Measurements from ENCODE around the gene FHIT. TPM values are rescaled to one million over a fixed set of nuclear protein-coding genes. Genes with fewer than 3 reads are reported as not detected.

The FHIT gene
- total and polyA plus RNA-seq, 2 experiments from 2014 or later = 0.22 to 0.90 TPM

- no peaks in the 10 kb centered on the region for H4K20me1 ChIP-seq (ENCODE audit: insufficient read depth)
- H3K4me1 ChIP-seq (ENCODE audit: insufficient read depth) = peaks cover 27% of the 10 kb centered on the region
- WGBS, 2 experiments (ENCODE audit: low coverage in 1 of 2, low lambda C conversion rate in 2 of 2, missing lambda C conversion rate in 2 of 2) = 2 to 3% methylated on average over 3 of the region's 3 CpGs
- no peak for TF ChIP-seq EZH2phosphoT487 (IDR thresholded peaks at IDR 0.05; ENCODE audit: insufficient read depth, low read depth)
- TF ChIP-seq EZH2 (IDR thresholded peaks at IDR 0.05; ENCODE audit: insufficient read depth, poor library complexity, severe bottlenecking) = no peak
- H3K9ac ChIP-seq = no peak overlapping the region
- H3F3A ChIP-seq (ENCODE audit: insufficient read depth) = peaks cover 22% of the 10 kb centered on the region
- H3K27me3 ChIP-seq (replicated peaks; ENCODE audit: insufficient read depth) = no peaks in the 10 kb centered on the region
- H3K4me2 ChIP-seq (ENCODE audit: unreplicated experiment) = peak overlapping the region; percentile 15
- no peaks in the 10 kb centered on the region for H3K79me2 ChIP-seq (ENCODE audit: insufficient read depth)
- H3K9me2 ChIP-seq (ENCODE audit: insufficient read depth) = no peaks in the 10 kb centered on the region
- H3K27ac ChIP-seq = peak overlapping the region; percentile 43
- in situ Hi-C loops (cut with MboI) = loop anchor here (25.0 kb wide), 1 partner anchor 1598 kb away; no protein-coding TSS in a partner anchor
- peak; percentile 94 for DNase-seq
- no peaks in the 10 kb centered on the region for H3K9me3 ChIP-seq (ENCODE audit: low read depth)
- H2AFZ ChIP-seq = no peak overlapping the region
- H3K4me3 ChIP-seq = no peak overlapping the region
- H3K36me3 ChIP-seq (ENCODE audit: low read depth) = no peaks in the 10 kb centered on the region
Measured at GRCh38 chr3:60588806-60589205, 662.4 kb downstream of the FHIT start.

- TF ChIP-seq EZH2 (IDR thresholded peaks at IDR 0.05; ENCODE audit: insufficient read depth, poor library complexity, severe bottlenecking) (no peak), EZH2phosphoT487 (IDR thresholded peaks at IDR 0.05; ENCODE audit: insufficient read depth, low read depth) (no peak)
Measured at GRCh38 chr3:60585918-60586317, 665.3 kb downstream of the FHIT start.

DNA sequence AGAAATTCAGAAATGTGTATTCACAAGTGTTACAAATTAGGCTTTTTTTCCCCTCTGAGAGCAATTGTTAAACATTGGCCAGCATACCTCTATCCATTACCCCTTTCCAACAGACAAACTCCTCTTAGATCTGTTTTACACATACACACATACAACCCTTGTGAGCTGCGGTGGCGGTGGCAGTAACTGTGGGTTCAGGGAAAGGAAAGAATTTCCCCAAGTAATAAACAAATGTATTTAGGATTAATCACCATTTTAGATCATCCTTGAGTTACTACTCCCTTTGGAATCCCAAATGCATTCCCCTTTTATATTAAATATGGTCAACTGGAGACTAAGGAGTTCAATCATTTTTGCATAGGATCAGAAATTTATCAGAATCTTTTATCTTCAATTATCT is 667.0 kb downstream of the FHIT start:
- Histone ChIP-seq H3K4me3 (no peak overlapping the region), H2AFZ (no peak overlapping the region), H3K9ac (no peak overlapping the region), H3K36me3 (ENCODE audit: low read depth) (no peaks in the 10 kb centered on the region), H3K27ac (0 out of 2 replicates have a peak overlapping the region, but pooled peaks have one; percentile 11), H4K20me1 (ENCODE audit: insufficient read depth) (no peaks in the 10 kb centered on the region), H3K9me2 (ENCODE audit: insufficient read depth) (no peaks in the 10 kb centered on the region), H3K79me2 (ENCODE audit: insufficient read depth) (no peaks in the 10 kb centered on the region), H3F3A (ENCODE audit: insufficient read depth) (peaks cover 35% of the 10 kb centered on the region), H3K4me2 (ENCODE audit: unreplicated experiment) (peak overlapping the region; percentile 12), H3K9me3 (ENCODE audit: low read depth) (no peaks in the 10 kb centered on the region), H3K4me1 (ENCODE audit: insufficient read depth) (peaks cover 48% of the 10 kb centered on the region), H3K27me3 (replicated peaks; ENCODE audit: insufficient read depth) (no peaks in the 10 kb centered on the region)
- 16 to 19% methylated on average over 2 of the region's 2 CpGs for WGBS, 2 experiments (ENCODE audit: low coverage in 1 of 2, low lambda C conversion rate in 2 of 2, missing lambda C conversion rate in 2 of 2)
- TF ChIP-seq EZH2phosphoT487 (IDR thresholded peaks at IDR 0.05; ENCODE audit: insufficient read depth, low read depth) = no peak
- no peak for TF ChIP-seq EZH2 (IDR thresholded peaks at IDR 0.05; ENCODE audit: insufficient read depth, poor library complexity, severe bottlenecking)
- in situ Hi-C loops (cut with MboI) = loop anchor here (25.0 kb wide), 1 partner anchor 1603 kb away; no protein-coding TSS in a partner anchor
- peak; percentile 76 for DNase-seq

More at GRCh38 chr3:60585918-60586317, 665.3 kb downstream of the FHIT start:
- DNase-seq = no peak
- Histone ChIP-seq H3K4me1 (ENCODE audit: insufficient read depth) (peaks cover 33% of the 10 kb centered on the region), H3K27ac (no peak overlapping the region), H3K4me2 (ENCODE audit: unreplicated experiment) (no peak overlapping the region), H3K9me3 (ENCODE audit: low read depth) (no peaks in the 10 kb centered on the region), H2AFZ (no peak overlapping the region), H4K20me1 (ENCODE audit: insufficient read depth) (no peaks in the 10 kb centered on the region), H3K27me3 (replicated peaks; ENCODE audit: insufficient read depth) (no peaks in the 10 kb centered on the region), H3K9me2 (ENCODE audit: insufficient read depth) (no peaks in the 10 kb centered on the region), H3K36me3 (ENCODE audit: low read depth) (no peaks in the 10 kb centered on the region), H3K9ac (no peak overlapping the region), H3K79me2 (ENCODE audit: insufficient read depth) (no peaks in the 10 kb centered on the region), H3K4me3 (no peak overlapping the region), H3F3A (ENCODE audit: insufficient read depth) (peaks cover 26% of the 10 kb centered on the region)
- in situ Hi-C loops (cut with MboI) = loop anchor here (25.0 kb wide), 1 partner anchor 1601 kb away; no protein-coding TSS in a partner anchor
- WGBS, 2 experiments (ENCODE audit: low coverage in 1 of 2, low lambda C conversion rate in 2 of 2, missing lambda C conversion rate in 2 of 2) = 0% methylated on average over 1 of the region's 1 CpG

- Histone ChIP-seq H3K9me2 (ENCODE audit: insufficient read depth) (no peaks in the 10 kb centered on the region), H2AFZ (no peak overlapping the region), H3K27ac (no peak overlapping the region), H3K4me3 (no peak overlapping the region), H3K27me3 (replicated peaks; ENCODE audit: insufficient read depth) (no peaks in the 10 kb centered on the region), H3K4me1 (ENCODE audit: insufficient read depth) (peaks cover 39% of the 10 kb centered on the region), H3K4me2 (ENCODE audit: unreplicated experiment) (no peak overlapping the region), H3K36me3 (ENCODE audit: low read depth) (no peaks in the 10 kb centered on the region), H3F3A (ENCODE audit: insufficient read depth) (peaks cover 18% of the 10 kb centered on the region; the same call in 1 of the 2 replicates), H3K79me2 (ENCODE audit: insufficient read depth) (no peaks in the 10 kb centered on the region), H3K9ac (no peak overlapping the region), H3K9me3 (ENCODE audit: low read depth) (no peaks in the 10 kb centered on the region), H4K20me1 (ENCODE audit: insufficient read depth) (no peaks in the 10 kb centered on the region)
- 55 to 67% methylated on average over 3 of the region's 3 CpGs for WGBS, 2 experiments (ENCODE audit: low coverage in 1 of 2, low lambda C conversion rate in 2 of 2, missing lambda C conversion rate in 2 of 2)
- TF ChIP-seq EZH2 (IDR thresholded peaks at IDR 0.05; ENCODE audit: insufficient read depth, poor library complexity, severe bottlenecking) = no peak
- no peak for TF ChIP-seq EZH2phosphoT487 (IDR thresholded peaks at IDR 0.05; ENCODE audit: insufficient read depth, low read depth)
- in situ Hi-C loops (cut with MboI) = loop anchor here (25.0 kb wide), 1 partner anchor 1605 kb away; no protein-coding TSS in a partner anchor
- DNase-seq = peak; percentile 41
Measured at GRCh38 chr3:60582288-60582687, 669.0 kb downstream of the FHIT start.

Measured in GM23248 (cell line).